GM18508 (cell line): ENCODE data around the gene PLIN4.
"Not testable (repeated sequence)": the region's sequence is repeated elsewhere in the genome, so short reads cannot be mapped to it uniquely, and the experiment has no call there.

Experiments used
- ATAC-seq: cut with Tn5 transposase; IDR thresholded peaks from one replicate; pipeline ENCODE4 v1.9.1; 2021; ENCODE audit warnings: moderate number of reproducible peaks; ENCODE audit not compliant: insufficient read depth, unreplicated experiment

PLIN4 gene

DNA sequence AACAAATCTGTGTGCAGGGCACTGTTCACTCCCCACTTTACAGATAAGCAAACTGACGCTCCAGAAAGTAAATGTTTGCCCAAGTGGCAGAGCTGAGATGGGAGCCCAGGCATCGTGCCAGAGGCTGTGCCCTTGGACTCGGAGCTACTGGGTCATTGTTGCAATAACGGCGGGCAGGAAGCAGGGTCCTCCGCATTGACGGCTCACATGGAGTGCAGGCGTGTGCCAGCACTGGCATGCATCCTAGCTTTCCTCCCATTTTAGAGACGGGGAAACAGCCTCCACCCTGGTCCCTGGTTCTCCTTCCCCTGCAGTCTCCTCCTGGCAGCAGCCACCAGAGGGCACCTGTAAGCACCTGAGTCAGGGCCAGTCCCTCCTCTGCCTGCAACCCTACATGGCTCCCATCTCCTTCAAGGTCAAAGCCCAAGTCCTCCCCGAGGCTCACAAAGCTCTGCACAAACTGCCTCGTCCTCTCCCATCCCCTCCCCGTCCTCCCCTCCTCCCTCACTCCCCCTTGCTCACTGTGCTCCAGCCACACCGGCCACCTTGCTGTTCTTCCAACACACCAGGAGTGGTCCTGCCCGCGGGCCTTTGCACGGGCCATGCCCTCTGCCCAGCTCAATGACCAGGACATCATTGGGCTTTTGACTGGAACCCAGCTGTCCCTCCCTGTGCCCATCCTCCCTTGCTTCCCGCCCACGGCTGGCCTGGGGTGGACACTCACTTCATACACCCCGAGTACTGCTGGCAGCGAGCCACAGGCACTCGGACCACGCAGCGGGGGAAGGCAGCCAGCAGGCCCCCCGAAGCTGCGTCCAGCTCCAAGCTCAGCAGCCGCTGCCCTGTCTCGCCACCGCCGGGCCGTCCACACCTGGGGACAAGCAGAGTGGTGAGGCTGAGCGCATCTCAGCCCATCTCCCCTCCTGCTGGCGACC lies 29.3 kb upstream of the PLIN4 start:
- no peak for ATAC-seq

DNA sequence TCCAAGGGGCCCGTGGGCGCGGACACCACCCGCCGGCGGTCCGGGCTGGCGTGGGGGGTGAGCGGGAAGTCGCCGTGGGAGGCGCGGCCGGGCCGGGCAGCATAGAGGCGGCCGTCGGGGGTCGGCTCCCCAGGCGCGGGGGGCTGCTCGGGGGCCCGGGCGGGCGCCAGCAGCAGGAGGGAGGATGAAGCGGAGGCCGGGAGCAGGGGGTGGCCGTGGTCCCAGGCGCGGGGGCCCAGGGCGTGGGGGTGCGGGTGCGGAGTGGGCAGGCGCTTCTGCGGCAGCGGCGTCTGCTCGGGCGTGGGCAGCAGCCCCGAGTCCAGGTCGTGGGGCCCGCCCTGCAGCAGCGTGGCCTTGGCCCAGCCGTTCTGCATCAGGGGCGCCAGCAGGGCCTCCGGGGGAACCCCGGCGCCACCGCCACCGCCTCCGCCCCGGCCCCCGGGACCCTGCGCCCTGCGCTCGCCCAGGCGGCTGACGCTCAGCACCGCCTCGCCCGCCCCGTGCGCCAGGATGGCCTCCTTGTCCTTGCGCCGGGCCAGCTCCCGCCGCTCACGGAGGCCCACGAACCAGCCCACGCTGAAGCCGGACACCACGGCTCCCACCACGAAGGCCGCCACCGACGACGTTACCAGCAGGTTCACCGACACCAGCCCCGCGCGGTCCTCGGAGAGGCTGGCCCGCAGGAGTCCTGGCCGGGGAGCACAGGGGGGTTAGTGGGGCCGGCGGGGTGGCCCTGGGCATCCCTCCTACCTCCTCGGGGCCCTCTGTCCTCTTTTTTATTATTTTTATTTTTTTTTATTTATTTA lies 25.8 kb upstream of the PLIN4 start:
- no peak for ATAC-seq

- no peak for ATAC-seq
Observed at GRCh38 chr19:4542896-4543841, 24.9 kb upstream of the PLIN4 start.

GRCh38 chr19:4541806-4542145 lies 23.5 kb upstream of the PLIN4 start:
- not testable (repeated sequence) for ATAC-seq

GRCh38 chr19:4541114-4541805 lies 23.0 kb upstream of the PLIN4 start:
- ATAC-seq: no peak

GRCh38 chr19:4539693-4540581 lies 21.7 kb upstream of the PLIN4 start, which contains the start of gene LRG1:
Gene LRG1 (minus strand): TSS chr19:4540036. CDS start chr19:4540013, 23 bp downstream.
- no peak for ATAC-seq

GRCh38 chr19:4539169-4539692 lies 20.9 kb upstream of the PLIN4 start:
- ATAC-seq: no peak

DNA sequence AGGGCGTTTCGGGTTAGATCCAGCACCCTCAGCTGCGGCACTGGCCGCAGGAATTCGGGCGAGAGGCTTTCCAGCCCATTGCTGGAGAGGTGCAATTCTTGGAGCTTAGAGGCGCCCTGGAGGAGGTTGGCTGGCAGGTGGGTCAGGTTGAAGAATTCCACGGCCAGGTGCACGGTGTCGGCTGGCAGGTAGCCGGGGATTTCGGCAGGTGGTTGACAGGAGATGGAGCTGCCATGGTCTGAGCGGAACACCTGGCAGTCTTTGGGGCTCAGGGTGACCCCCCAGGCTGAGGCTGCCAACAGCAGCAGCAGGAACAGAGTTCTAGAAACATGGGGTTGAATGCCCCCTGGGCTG lies 20.3 kb upstream of the PLIN4 start:
- ATAC-seq: no peak

- ATAC-seq: no peak
Observed at GRCh38 chr19:4537953-4538600, 19.8 kb upstream of the PLIN4 start.

GRCh38 chr19:4536798-4537197 lies 18.5 kb upstream of the PLIN4 start:
- ATAC-seq: no peak

GRCh38 chr19:4534836-4535658 lies 16.8 kb upstream of the PLIN4 start, which contains the start of gene PLIN5:
Gene PLIN5 (minus strand): TSS chr19:4535224. CDS start chr19:4534074, 1,150 bp downstream.
- ATAC-seq: no peak

DNA sequence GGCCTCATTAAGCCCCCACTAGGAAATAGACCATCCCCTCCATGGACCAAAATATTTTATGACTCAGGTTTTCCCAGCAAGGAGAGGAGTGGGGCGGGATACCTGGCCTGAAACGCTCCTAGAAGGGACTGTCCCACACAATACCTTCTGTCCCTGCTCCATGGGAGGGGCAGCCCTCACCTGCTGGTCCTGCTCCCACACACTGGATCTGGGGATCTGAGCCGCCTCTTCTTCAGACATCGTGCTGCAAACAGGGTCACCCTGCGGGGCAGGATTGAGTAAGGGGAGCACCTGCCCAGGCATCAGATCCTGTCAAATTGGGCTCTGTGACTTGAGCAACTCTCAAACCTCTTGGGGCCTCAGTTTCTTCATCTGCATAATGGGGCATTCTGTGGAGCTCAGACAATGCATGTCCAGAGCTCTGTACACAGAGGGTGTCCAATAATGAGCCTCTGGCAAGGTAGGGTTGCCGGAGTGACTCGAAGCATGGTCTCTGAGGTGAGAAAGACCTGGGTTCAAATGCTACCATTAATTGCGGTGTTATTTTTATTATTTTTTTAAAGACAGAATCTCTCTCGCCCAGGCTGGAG lies 15.6 kb upstream of the PLIN4 start:
- ATAC-seq: no peak

- no peak for ATAC-seq
Observed at GRCh38 chr19:4533334-4533733, 15.0 kb upstream of the PLIN4 start.

- ATAC-seq: no peak
Observed at GRCh38 chr19:4531562-4532165, 13.4 kb upstream of the PLIN4 start.

DNA sequence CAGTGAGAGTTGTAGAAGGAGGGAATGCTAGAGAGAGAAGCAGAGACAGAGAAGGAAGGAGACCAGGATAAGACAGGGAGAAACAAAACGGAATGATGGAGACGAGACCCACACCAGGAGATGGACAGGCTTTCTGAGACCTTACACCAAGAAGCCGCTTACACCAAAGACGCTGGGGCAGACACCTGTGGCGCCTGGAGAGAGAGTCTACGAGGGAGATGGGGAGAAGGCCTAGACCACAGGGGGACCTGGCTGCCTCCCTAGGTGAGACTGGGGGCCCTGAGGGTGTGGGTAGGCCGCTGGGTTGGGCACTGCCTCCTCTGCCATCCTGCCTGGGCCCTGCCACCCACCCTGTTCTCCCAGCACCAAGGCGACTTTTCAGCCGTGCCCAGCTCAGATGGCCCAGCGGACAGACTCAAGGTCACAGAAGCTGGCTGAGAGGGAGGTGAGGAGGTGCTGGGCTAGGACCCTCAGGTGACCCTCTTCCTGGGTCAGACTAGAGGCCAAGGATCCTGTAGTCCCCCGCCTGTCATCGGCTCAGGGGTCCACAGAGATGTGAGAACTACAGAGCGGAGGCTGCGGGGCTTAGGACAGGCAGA lies 11.7 kb upstream of the PLIN4 start:
- ATAC-seq: no peak

- ATAC-seq: no peak
Observed at GRCh38 chr19:4528843-4529242, 10.6 kb upstream of the PLIN4 start.
